ENCODE results near the gene TBC1D4.
"Not testable (repeated sequence)": the region's sequence is repeated elsewhere in the genome, so short reads cannot be mapped to it uniquely, and the experiment has no call there.

The TBC1D4 gene

GRCh38 chr13:75447493-75447892 lies 34.5 kb downstream of the TBC1D4 start:
- DNase-seq: no peak

GRCh38 chr13:75446874-75447273 lies 35.1 kb downstream of the TBC1D4 start:
- DNase-seq: no peak

GRCh38 chr13:75445717-75446499 lies 36.1 kb downstream of the TBC1D4 start:
- no peak for DNase-seq

GRCh38 chr13:75444016-75444415 lies 38.0 kb downstream of the TBC1D4 start:
- no peak for DNase-seq

- no peak for DNase-seq
These were observed 38.5 kb downstream of the TBC1D4 start for GRCh38 chr13:75443356-75443958.

GRCh38 chr13:75442736-75443234 lies 39.2 kb downstream of the TBC1D4 start:
- DNase-seq: no peak

GRCh38 chr13:75440100-75440499 lies 41.9 kb downstream of the TBC1D4 start:
- DNase-seq: no peak

GRCh38 chr13:75437582-75438318 lies 44.2 kb downstream of the TBC1D4 start:
- no peak for DNase-seq

GRCh38 chr13:75434126-75434525 lies 47.8 kb downstream of the TBC1D4 start:
- not testable (repeated sequence) for DNase-seq

- no peak for DNase-seq
These were observed 49.1 kb downstream of the TBC1D4 start for GRCh38 chr13:75432811-75433244.

- no peak for DNase-seq
These were observed 49.9 kb downstream of the TBC1D4 start for GRCh38 chr13:75432045-75432444.

- no peak for DNase-seq
These were observed 51.3 kb downstream of the TBC1D4 start for GRCh38 chr13:75430436-75431209.

GRCh38 chr13:75426421-75426820 lies 55.5 kb downstream of the TBC1D4 start:
- no peak for DNase-seq

GRCh38 chr13:75425216-75426009 lies 56.6 kb downstream of the TBC1D4 start:
- no peak for DNase-seq

- DNase-seq: no peak
These were observed 58.0 kb downstream of the TBC1D4 start for GRCh38 chr13:75423946-75424345.

GRCh38 chr13:75422028-75422427 lies 59.9 kb downstream of the TBC1D4 start:
- no peak for DNase-seq

GRCh38 chr13:75421133-75421532 lies 60.8 kb downstream of the TBC1D4 start:
- DNase-seq: no peak

GRCh38 chr13:75419656-75420055 lies 62.3 kb downstream of the TBC1D4 start:
- no peak for DNase-seq

GRCh38 chr13:75418997-75419396 lies 63.0 kb downstream of the TBC1D4 start:
- no peak for DNase-seq

- no peak for DNase-seq
These were observed 63.7 kb downstream of the TBC1D4 start for GRCh38 chr13:75418186-75418843.

- DNase-seq: no peak
These were observed 64.3 kb downstream of the TBC1D4 start for GRCh38 chr13:75417656-75418055.

Data from cerebellar nuclear complex (tissue), 1 donor.